GM10266 (cell line): Measurements from ENCODE around the gene NDUFS6.
"Not testable (repeated sequence)": the region's sequence is repeated elsewhere in the genome, so short reads cannot be mapped to it uniquely, and the experiment has no call there.

Source experiments
- DNase-seq: peaks from one replicate; pipeline ENCODE4 v3.0.0; 2012; ENCODE audit errors: extremely low spot score
- TF ChIP-seq, protein P1 (sequence below): IDR thresholded peaks from 2 replicates; pipeline ENCODE4 v1.5.1; 2012; ENCODE audit warnings: mild to moderate bottlenecking, low read depth; ENCODE audit not compliant: control insufficient read depth, insufficient read depth; ENCODE audit errors: missing control alignments

The NDUFS6 gene

GRCh38 chr5:1836176-1836890 is 35.1 kb downstream of the NDUFS6 start:
- DNase-seq = no peak
- TF ChIP-seq, protein P1, sequence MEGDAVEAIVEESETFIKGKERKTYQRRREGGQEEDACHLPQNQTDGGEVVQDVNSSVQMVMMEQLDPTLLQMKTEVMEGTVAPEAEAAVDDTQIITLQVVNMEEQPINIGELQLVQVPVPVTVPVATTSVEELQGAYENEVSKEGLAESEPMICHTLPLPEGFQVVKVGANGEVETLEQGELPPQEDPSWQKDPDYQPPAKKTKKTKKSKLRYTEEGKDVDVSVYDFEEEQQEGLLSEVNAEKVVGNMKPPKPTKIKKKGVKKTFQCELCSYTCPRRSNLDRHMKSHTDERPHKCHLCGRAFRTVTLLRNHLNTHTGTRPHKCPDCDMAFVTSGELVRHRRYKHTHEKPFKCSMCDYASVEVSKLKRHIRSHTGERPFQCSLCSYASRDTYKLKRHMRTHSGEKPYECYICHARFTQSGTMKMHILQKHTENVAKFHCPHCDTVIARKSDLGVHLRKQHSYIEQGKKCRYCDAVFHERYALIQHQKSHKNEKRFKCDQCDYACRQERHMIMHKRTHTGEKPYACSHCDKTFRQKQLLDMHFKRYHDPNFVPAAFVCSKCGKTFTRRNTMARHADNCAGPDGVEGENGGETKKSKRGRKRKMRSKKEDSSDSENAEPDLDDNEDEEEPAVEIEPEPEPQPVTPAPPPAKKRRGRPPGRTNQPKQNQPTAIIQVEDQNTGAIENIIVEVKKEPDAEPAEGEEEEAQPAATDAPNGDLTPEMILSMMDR = no peak

- TF ChIP-seq, protein P1 = no peak
- DNase-seq = no peak
These were observed 36.0 kb downstream of the NDUFS6 start for GRCh38 chr5:1836891-1837880.

DNA sequence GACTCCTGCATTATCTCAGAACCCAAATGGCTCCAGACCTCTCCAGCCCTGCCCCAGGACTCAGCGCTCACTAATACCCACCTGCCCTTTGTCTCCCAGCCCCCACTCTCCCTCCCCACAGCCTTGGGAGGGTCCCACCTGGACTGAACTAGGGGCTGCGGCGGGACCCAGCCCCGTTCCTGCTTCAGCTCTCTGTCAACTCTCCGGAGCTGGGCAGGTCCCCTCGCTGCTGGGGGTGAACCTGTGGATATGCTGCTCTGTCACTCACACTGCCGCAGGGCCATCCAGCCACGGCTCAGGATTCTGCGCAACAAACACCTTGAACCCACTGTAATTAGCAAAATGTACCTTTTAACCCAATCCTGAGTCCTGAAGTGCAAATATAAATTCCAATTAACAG is 36.8 kb downstream of the NDUFS6 start:
- TF ChIP-seq, protein P1 = no peak
- no peak for DNase-seq

GRCh38 chr5:1840071-1840547 is 38.9 kb downstream of the NDUFS6 start:
- TF ChIP-seq, protein P1 = no peak
- DNase-seq = no peak

DNA sequence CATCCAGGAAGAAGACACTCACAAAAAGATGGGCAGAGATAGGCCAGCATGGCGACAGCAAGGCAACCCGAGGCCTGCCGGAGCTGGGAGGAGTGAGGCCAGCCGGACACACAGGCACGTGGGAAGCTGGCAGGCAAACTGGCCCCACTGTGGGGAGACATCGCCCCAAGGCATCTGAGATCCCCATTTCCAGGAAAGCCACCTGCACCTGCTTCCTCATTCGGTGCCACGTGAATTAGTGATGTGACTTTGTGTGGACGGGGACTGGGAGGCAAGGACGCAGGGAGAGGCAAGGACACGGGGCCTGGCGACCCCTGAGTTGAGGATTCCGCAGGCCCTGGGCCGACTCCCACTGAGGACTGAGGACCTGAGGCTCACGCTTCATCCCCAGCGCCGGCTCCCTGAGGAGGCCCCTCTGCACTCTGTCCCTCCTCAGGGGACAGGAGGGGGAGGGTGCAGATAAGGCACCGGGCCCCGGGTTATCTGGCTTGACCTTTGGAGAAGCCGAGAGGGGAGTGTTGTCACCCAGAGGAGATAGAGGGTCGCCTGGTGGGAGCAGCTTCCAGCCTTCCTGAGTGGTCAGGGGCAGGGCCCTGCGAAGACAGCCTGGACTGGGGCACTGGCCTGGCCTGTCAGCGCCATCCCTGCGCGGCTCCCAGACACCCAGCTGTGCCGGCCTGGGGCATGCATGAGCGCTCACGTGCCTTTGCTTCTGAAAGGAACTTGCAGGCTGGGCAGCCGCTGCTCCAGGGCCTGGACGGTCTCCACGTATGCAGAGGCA is 39.7 kb downstream of the NDUFS6 start:
- no peak for DNase-seq
- TF ChIP-seq, protein P1 = no peak

- no peak for DNase-seq
- TF ChIP-seq, protein P1 = no peak
These were observed 41.0 kb downstream of the NDUFS6 start for GRCh38 chr5:1842004-1842819.

DNA sequence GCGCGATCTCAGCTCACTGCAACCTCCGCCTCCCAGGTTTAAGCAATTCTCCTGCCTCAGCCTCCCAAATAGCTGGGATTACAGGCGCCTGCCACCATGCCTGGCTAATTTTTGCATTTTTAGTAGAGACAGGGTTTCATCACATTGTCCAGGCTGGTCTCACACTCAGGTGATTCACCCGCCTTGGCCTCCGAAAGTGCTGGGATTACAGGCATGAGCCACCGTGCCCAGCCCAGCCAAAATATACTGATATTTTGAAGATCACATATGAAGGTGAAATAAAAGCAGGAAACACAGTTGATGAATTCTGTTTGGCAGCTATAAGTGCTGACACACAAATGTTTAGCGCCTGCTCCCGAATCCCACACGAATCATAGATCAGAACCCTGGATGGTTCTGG is 42.6 kb downstream of the NDUFS6 start:
- not testable (repeated sequence) for DNase-seq
